Measurements from ENCODE around the gene PLEKHO2.

The PLEKHO2 gene

DNA sequence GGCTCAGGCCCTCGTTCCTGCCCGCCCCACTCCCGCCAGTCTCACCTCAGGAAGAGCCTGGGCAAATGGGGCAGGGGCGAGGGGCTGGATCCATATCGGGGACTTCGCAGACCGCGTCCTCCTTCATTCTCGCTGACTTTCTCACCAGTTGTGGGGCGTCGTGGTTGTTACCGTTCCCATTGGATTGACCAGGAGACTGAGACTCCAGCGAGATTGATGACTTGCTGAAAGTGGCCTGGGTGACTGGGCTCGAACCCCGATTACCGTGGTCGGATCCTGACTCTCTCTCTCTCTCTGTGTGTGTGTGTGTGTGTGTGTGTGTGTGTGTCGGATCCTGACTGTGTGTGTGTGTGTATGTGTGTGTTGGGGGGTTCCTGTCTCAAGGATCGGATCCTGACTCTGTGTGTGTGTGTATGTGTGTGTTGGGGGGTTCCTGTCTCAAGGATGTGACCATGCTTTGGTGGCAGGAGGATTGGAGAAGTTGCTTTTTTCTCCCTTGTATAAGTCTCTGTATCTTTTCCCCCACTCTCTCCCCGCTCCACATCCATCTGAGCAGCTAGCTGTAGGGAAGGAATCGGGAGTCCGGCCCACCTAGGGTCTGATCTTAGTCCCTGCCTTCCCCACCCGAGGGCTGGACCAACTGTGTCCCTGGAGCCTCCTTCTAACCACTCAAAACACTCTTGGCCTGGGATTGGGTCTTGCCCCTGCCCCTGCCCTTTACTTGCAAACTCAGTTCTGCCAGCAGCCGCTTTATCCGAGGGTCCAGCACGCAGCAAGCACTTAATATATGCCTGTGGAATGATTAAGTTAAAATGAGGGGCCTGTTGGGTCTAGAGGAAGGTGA is 603 bp downstream of the PLEKHO2 start:
- peaks cover 64 to 75% of the 10 kb centered on the region in 2 donors for H3K4me1 Mint-ChIP-seq (ENCODE audit: low read depth in 2 of 2)

GRCh38 chr15:64842986-64843561 is 1.4 kb downstream of the PLEKHO2 start:
- DNase-seq (no peak), ATAC-seq (replicated peaks) (no peak)
- Mint-ChIP-seq H3K9me3 (no peaks in the 10 kb centered on the region), H3K4me3 (peak overlapping the region; percentile 78 to 86), H3K27me3 (no peaks in the 10 kb centered on the region), H3K27ac (peak overlapping the region; percentile 87 to 92), H3K4me1 (ENCODE audit: low read depth in 2 of 2) (peaks cover 63 to 75% of the 10 kb centered on the region in 2 donors), H3K36me3 (ENCODE audit: insufficient read depth) (peaks cover 16% of the 10 kb centered on the region)

More for the DNA sequence above, 603 bp downstream of the PLEKHO2 start:
- Mint-ChIP-seq H3K27me3 (no peaks in the 10 kb centered on the region), H3K36me3 (ENCODE audit: insufficient read depth) (peaks cover 18% of the 10 kb centered on the region), H3K9me3 (no peaks in the 10 kb centered on the region), H3K4me3 (peak overlapping the region; percentile 78 to 86), H3K27ac (peak overlapping the region; percentile 87 to 92)
- no peak for ATAC-seq (replicated peaks)
- no peak for DNase-seq

DNA sequence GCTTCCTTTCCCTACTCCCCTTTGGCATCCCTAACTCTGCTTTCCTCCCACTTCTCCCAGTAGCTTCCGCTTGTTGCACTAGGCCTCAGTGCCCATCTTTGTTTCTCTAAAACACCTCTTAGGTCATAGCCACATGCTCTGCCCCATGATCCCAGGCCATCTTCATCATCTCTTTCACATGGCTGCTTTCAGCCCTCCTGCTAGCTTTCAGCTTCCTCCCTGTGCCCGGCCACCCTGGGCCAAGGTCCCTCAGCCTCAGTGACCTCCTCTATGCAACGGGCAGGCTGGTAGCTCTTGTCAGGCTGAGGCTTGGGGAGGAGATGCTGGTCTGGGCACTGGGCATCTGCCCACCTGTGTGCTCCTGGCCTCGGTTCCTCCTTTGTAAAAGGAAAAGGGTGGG is 2.3 kb downstream of the PLEKHO2 start:
- Mint-ChIP-seq H3K4me1 (ENCODE audit: low read depth in 2 of 2) (peaks cover 59 to 71% of the 10 kb centered on the region in 2 donors), H3K27me3 (no peaks in the 10 kb centered on the region), H3K4me3 (peak overlapping the region; percentile 78 to 86), H3K9me3 (no peaks in the 10 kb centered on the region), H3K27ac (peak overlapping the region; percentile 87 to 92), H3K36me3 (ENCODE audit: insufficient read depth) (peaks cover 26% of the 10 kb centered on the region)
- ATAC-seq (replicated peaks) (no peak), DNase-seq (no peak)

- peak overlapping the region; percentile 78 to 86 for H3K4me3 Mint-ChIP-seq
- H3K27me3 Mint-ChIP-seq, result no peaks in the 10 kb centered on the region
- peak overlapping the region; percentile 87 to 92 for H3K27ac Mint-ChIP-seq
- H3K9me3 Mint-ChIP-seq, result no peaks in the 10 kb centered on the region
- ATAC-seq (replicated peaks) (peak; percentile 35), DNase-seq (peak in 2 of 3 experiments; percentile 35 to 42)
- H3K36me3 Mint-ChIP-seq (ENCODE audit: insufficient read depth), result peaks cover 30% of the 10 kb centered on the region
- peaks cover 59 to 74% of the 10 kb centered on the region in 2 donors for H3K4me1 Mint-ChIP-seq (ENCODE audit: low read depth in 2 of 2)
Observed at GRCh38 chr15:64844576-64845145, 2.9 kb downstream of the PLEKHO2 start.

- H3K9me3 Mint-ChIP-seq, result no peaks in the 10 kb centered on the region
- no peaks in the 10 kb centered on the region for H3K27me3 Mint-ChIP-seq
- peaks cover 59 to 74% of the 10 kb centered on the region in 2 donors for H3K4me1 Mint-ChIP-seq (ENCODE audit: low read depth in 2 of 2)
- ATAC-seq (replicated peaks) (no peak), DNase-seq (no peak)
- H3K4me3 Mint-ChIP-seq, result peak overlapping the region; percentile 78 to 86
- H3K36me3 Mint-ChIP-seq (ENCODE audit: insufficient read depth), result peaks cover 33% of the 10 kb centered on the region
- H3K27ac Mint-ChIP-seq, result peak overlapping the region; percentile 87 to 92
Observed at GRCh38 chr15:64845183-64845611, 3.5 kb downstream of the PLEKHO2 start.

GRCh38 chr15:64845831-64846595 is 4.3 kb downstream of the PLEKHO2 start:
- ATAC-seq (replicated peaks) (no peak), DNase-seq (no peak)
- peak overlapping the region; percentile 78 to 86 for H3K4me3 Mint-ChIP-seq
- H3K27ac Mint-ChIP-seq, result peak overlapping the region; percentile 87 to 92
- H3K27me3 Mint-ChIP-seq, result no peaks in the 10 kb centered on the region
- H3K4me1 Mint-ChIP-seq (ENCODE audit: low read depth in 2 of 2), result peaks cover 59 to 74% of the 10 kb centered on the region in 2 donors
- peaks cover 42% of the 10 kb centered on the region for H3K36me3 Mint-ChIP-seq (ENCODE audit: insufficient read depth)
- H3K9me3 Mint-ChIP-seq, result no peaks in the 10 kb centered on the region

GRCh38 chr15:64847016-64847415 is 5.3 kb downstream of the PLEKHO2 start:
- H3K4me1 Mint-ChIP-seq (ENCODE audit: low read depth in 2 of 2), result peaks cover 67 to 83% of the 10 kb centered on the region in 2 donors
- H3K4me3 Mint-ChIP-seq, result peak overlapping the region; percentile 38 to 86
- H3K36me3 Mint-ChIP-seq (ENCODE audit: insufficient read depth), result peaks cover 43% of the 10 kb centered on the region

GRCh38 chr15:64847448-64847847 is 5.7 kb downstream of the PLEKHO2 start:
- no peak for DNase-seq
- H3K27me3 Mint-ChIP-seq, result no peaks in the 10 kb centered on the region
- H3K36me3 Mint-ChIP-seq (ENCODE audit: insufficient read depth), result peaks cover 39% of the 10 kb centered on the region
- H3K27ac Mint-ChIP-seq, result peak overlapping the region; percentile 65 to 87
- peak overlapping the region; percentile 38 to 86 for H3K4me3 Mint-ChIP-seq
- no peaks in the 10 kb centered on the region for H3K9me3 Mint-ChIP-seq
- H3K4me1 Mint-ChIP-seq (ENCODE audit: low read depth in 2 of 2), result peaks cover 65 to 82% of the 10 kb centered on the region in 2 donors
- ATAC-seq (replicated peaks), result no peak

More at GRCh38 chr15:64847016-64847415, 5.3 kb downstream of the PLEKHO2 start:
- Mint-ChIP-seq H3K27me3 (no peaks in the 10 kb centered on the region), H3K9me3 (no peaks in the 10 kb centered on the region), H3K27ac (peak overlapping the region; percentile 65 to 87)
- ATAC-seq (replicated peaks) (no peak), DNase-seq (no peak)

DNA sequence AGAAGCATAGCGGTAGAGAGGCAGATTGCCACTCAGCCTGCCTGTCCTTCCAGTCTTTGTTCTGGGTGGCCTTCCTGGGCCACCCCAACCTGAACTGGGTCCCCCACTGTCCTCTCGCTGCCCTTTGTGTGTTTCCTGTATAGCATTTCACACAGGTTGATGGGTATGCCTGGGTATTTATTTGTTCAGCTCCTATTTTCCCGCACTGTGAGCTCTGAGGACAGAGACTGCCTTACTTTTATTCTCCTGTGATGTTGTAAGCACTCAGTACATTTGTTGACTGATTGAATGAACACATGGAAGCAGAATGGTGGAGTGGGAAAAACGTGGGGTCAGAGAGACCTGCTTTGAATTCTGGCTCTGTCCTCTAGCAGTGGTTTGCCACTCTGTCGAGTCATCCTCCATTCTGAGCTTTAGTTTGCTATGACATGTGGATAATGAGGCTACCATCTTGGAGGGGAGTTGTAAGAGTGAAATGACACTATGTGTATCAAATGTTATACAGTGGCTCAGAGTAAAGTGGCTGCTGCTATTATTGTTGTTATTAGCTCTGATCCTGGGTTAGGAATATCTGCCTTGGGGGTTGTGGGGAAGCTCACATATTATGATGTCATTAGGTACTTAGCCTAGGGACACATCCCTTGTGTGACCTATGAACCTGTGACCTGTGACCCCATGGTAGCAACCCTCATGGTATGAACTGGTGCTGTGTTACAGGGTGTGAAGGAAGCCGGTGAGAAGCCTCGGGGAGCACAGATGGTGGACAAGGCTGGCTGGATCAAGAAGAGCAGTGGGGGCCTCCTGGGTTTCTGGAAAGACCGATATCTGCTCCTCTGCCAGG is 6.4 kb downstream of the PLEKHO2 start:
- no peaks in the 10 kb centered on the region for H3K9me3 Mint-ChIP-seq
- ATAC-seq (replicated peaks), result no peak
- peaks cover 59 to 76% of the 10 kb centered on the region in 2 donors for H3K4me1 Mint-ChIP-seq (ENCODE audit: low read depth in 2 of 2)
- peak overlapping the region in 1 of 2 donors; percentile 47 for H3K4me3 Mint-ChIP-seq
- H3K27me3 Mint-ChIP-seq, result no peaks in the 10 kb centered on the region
- no peak for DNase-seq
- H3K27ac Mint-ChIP-seq, result peak overlapping the region; percentile 65 to 87
- peaks cover 41% of the 10 kb centered on the region for H3K36me3 Mint-ChIP-seq (ENCODE audit: insufficient read depth)

- no peaks in the 10 kb centered on the region for H3K9me3 Mint-ChIP-seq
- no peaks in the 10 kb centered on the region for H3K27me3 Mint-ChIP-seq
- no peak for ATAC-seq (replicated peaks)
- H3K27ac Mint-ChIP-seq, result peak overlapping the region; percentile 4 to 75
- no peak overlapping the region for H3K4me3 Mint-ChIP-seq
- H3K4me1 Mint-ChIP-seq (ENCODE audit: low read depth in 2 of 2), result peaks cover 56 to 71% of the 10 kb centered on the region in 2 donors
- DNase-seq, result no peak
- H3K36me3 Mint-ChIP-seq (ENCODE audit: insufficient read depth), result peaks cover 44% of the 10 kb centered on the region
Observed at GRCh38 chr15:64850778-64851502, 9.2 kb downstream of the PLEKHO2 start.

DNA sequence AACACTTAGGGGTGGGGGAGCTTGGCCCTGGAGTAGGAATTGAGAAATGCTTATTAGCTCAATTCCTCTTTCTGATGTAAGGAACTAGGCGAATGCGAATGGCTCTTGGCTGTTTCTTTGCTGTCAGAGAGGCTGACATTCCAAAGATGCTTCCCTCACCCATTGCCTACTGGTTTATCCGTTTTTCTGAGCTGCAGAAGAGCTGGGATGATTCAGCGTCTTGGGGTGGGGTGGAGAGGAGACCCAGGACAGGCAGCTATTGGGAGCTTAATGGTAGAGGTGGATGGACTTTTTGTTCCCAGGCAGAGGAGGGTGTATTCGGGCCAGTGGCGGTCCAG is 9.8 kb downstream of the PLEKHO2 start:
- no peak overlapping the region for H3K4me3 Mint-ChIP-seq
- H3K4me1 Mint-ChIP-seq (ENCODE audit: low read depth in 2 of 2), result peaks cover 57 to 71% of the 10 kb centered on the region in 2 donors
- H3K27ac Mint-ChIP-seq, result peak overlapping the region; percentile 4 to 75
- H3K9me3 Mint-ChIP-seq, result no peaks in the 10 kb centered on the region
- DNase-seq, result no peak
- H3K36me3 Mint-ChIP-seq (ENCODE audit: insufficient read depth), result peaks cover 44% of the 10 kb centered on the region
- no peaks in the 10 kb centered on the region for H3K27me3 Mint-ChIP-seq
- no peak for ATAC-seq (replicated peaks)

- DNase-seq, result no peak
- peaks cover 69 to 78% of the 10 kb centered on the region in 2 donors for H3K4me1 Mint-ChIP-seq (ENCODE audit: low read depth in 2 of 2)
Observed at GRCh38 chr15:64854041-64854440, 12.3 kb downstream of the PLEKHO2 start.

More at GRCh38 chr15:64854041-64854440, 12.3 kb downstream of the PLEKHO2 start:
- H3K27ac Mint-ChIP-seq, result peak overlapping the region; percentile 79 to 89
- no peak for ATAC-seq (replicated peaks)
- H3K27me3 Mint-ChIP-seq, result no peaks in the 10 kb centered on the region
- no peaks in the 10 kb centered on the region for H3K9me3 Mint-ChIP-seq
- peaks cover 44% of the 10 kb centered on the region for H3K36me3 Mint-ChIP-seq (ENCODE audit: insufficient read depth)
- peak overlapping the region in 1 of 2 donors; percentile 3 for H3K4me3 Mint-ChIP-seq
